Superior temporal gyrus (tissue), 1 donor: ENCODE results near the gene GALNT18.

Experiments used
- DNase-seq: peaks from one replicate; pipeline ENCODE4 v3.0.0-alpha.2; 2016; ENCODE audit errors: extremely low spot score

Gene GALNT18

DNA sequence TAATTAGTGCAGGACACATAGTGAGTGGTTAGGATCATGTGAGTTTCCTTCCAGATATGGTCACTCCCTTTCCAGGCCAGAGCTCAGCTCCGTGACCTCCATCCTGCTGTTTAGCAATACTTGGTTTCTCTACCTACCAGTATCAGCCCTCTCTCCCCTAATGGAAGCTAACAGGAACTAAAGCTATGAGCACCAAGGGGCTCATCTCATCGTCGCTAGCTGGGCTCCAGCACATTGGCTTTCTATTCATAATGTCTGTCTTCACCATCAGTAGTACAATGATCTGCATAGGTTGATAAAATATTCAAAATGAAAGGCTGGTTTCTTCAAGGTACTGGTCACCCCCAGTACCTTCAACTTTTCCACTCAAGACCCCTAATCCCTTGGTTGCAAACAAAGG is 2.4 kb upstream of the GALNT18 start:
- DNase-seq, result no peak

DNA sequence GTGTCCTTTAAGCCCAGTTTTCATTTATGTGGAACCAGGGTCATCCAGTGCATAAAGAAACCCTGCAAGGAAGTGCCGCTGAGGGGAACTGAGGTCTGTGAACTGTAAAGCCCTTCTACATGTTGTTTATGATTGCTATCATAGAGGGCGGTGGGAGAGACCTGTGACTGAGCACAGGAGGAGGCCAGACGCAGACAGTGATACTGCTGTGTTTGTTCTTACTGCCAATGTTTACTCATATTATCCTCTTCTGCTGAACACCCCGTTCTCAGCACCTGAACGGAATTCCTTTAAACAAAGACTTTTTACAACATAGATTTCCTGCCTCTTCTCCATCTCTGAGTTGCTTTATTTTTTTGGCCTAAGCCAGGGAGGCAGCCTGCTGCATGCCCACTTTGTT is 967 bp upstream of the GALNT18 start:
- no peak for DNase-seq

- DNase-seq, result no peak
Measured at GRCh38 chr11:11622340-11622706, 518 bp upstream of the GALNT18 start.

DNA sequence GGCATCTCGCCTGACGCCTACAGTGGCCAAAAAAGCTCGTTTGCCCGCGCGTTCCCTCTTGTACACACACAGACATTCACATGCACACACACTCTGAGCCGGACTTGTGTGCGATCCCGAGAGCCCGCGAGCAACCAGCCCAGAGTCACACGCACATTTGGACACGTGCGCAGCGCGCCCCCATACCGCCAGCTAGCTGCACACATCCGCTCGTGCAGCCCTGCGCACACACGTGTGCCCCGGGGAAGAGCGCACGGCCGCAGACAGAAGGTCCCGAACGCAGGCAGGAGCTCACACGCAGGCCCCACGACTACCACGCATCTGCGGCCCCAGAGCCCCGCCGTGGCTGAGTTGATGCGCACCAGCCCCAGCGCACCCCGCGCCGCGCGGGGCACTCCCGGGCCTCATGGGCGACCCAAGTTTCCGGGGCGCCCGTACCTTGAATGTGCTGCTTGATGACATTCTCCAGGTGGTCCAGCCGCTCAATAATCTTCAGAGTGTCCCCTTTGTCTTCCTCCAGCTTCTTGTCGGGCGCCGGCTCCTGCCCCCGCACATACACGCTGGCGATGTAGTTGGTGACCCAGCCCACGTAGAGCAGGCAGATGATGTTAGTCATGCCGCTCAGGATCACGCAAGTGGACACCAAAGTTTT is 758 bp downstream of the GALNT18 start:
- DNase-seq, result no peak

- DNase-seq, result no peak
Measured at GRCh38 chr11:11620173-11620920, 1.5 kb downstream of the GALNT18 start.

DNA sequence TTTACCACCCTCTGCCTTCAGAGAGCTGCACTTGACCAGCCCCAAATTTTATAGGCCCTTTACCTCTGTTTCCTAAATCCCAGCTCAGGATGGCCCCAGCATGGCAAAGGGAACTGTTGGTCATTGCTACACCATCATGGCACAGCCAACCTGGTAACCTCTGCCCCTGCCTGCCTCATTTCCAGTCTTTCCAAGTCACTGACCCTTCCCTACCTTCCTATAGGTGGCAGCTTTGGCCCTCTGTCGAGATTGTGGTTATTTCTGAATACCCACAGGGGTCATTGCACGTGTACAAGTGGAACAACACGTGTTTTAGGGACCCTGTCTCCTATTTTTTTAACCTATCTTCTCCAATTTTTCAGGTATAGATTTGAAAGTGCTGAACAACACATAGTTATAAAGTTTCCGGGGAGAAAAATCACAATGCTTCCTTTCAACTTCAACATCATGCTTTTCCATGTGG is 2.8 kb downstream of the GALNT18 start:
- no peak for DNase-seq

- DNase-seq, result no peak
Measured at GRCh38 chr11:11615086-11615485, 6.7 kb downstream of the GALNT18 start.

- no peak for DNase-seq
Measured at GRCh38 chr11:11612439-11612838, 9.4 kb downstream of the GALNT18 start.

- DNase-seq, result no peak
Measured at GRCh38 chr11:11611381-11611780, 10.4 kb downstream of the GALNT18 start.

GRCh38 chr11:11608783-11609232 is 13.0 kb downstream of the GALNT18 start:
- DNase-seq, result no peak

DNA sequence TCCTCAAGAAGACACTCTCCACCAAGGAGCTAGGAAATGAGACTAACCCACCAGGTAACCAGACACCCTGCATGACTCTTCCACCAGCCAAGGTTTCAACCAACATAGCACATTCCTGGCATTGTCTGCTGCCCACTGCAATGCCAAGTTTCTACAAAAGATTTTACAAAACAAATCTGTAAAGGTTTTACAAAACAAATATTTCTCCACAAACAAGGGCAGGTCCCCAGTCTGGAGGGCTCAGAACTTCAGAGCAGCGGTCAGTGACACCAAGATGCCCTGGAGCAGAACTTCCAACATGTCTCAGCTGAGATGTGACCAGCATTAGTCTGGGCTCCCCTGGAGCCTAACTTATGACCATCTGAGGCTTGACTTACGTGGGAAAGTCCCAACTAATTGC is 14.0 kb downstream of the GALNT18 start:
- no peak for DNase-seq

- DNase-seq, result no peak
Measured at GRCh38 chr11:11605821-11606450, 15.9 kb downstream of the GALNT18 start.

- no peak for DNase-seq
Measured at GRCh38 chr11:11605181-11605580, 16.6 kb downstream of the GALNT18 start.

DNA sequence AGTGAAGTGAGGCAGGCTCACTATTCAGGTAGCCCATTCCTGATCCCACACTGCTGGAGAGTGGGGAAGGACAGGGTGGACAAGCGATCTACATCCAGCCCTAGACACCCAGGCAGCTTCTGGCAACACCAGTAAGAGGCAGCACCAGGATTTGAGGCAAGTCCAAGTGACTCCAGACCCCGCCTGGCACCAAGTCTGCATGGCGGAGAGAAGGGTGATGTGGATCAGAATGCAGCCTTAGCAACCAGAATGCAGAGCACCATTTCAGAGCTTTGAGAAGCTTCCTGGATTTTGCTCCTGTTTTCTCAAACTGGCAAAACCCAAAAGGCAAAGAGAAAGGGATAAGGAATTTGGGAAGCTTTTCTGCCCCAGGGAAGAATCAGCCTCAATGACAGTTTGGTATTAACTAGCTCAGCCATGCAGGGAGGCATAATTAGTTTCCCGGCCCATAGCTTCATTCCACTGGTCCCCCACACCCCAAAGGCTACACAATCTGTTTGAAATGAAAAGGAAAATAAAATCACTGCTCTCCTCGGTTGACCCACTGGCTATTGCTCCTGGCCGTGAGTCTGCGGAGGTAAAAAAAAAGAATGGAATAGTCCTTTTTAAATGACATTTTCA is 17.3 kb downstream of the GALNT18 start:
- no peak for DNase-seq

DNA sequence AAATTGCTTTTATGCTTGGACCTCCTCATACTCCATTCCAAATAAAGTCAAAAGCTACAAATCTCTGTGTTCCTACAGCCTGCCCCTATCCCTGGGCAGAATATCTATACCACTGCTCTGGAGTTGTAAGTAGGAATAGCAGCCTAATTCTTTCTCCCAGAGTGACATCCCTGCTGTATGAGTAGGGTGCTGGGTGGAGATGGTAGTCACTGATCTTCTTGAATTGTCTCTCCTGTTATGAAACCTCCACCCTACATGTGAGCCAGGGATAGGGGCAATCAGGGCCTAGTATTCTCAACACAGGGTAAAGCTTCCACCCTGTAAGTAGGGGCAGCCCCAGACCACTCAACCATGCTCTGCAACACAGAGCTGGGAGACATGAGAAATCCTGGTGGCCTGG is 19.8 kb downstream of the GALNT18 start:
- DNase-seq, result no peak

- DNase-seq, result no peak
Measured at GRCh38 chr11:11600288-11600687, 21.5 kb downstream of the GALNT18 start.

DNA sequence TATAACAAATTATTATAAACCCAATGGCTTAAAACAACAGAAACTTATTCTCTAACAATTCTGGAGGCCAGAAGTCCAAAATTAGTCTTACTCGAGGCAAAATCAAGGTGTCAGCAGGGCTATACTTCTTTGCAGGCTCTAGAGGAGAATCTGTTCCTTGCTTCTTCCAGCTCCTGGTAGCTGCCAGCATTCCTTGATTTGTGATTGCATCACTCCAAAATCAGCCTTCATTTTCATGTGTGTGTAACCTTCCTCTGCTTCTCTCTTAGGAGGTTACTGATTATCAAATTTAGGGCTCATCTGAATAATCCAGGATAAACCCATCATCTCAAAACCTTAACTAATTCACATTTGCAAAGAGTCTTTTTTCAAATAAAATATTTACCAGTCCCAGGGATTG is 23.6 kb downstream of the GALNT18 start:
- no peak for DNase-seq

GRCh38 chr11:11594162-11594561 is 27.6 kb downstream of the GALNT18 start:
- DNase-seq, result no peak

DNA sequence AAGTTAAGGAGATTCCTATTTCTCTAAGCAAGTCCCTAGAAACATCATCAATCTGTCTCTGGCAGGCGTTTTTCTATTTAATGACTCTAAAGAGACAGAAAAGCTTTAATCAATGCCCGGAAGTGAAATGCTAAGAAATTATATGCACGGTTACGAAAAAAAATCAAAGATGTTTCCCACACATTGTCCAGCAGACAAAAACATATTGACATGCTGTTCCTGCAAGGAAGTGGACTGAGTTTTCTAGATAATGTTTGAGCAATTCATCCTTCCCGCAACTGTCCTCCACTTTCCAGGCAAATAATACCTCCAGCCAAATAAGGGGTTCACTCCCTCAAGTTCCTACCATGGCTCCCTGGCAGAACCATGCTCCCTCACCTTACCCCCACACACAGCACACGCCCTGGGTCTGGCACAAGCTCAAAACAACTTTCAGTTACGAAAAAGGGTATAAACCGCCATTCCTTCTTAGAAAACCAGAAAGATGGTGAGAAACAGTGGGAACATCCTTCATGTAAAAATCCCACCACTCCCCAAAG is 29.6 kb downstream of the GALNT18 start:
- no peak for DNase-seq

- DNase-seq, result no peak
Measured at GRCh38 chr11:11589437-11589836, 32.4 kb downstream of the GALNT18 start.

DNA sequence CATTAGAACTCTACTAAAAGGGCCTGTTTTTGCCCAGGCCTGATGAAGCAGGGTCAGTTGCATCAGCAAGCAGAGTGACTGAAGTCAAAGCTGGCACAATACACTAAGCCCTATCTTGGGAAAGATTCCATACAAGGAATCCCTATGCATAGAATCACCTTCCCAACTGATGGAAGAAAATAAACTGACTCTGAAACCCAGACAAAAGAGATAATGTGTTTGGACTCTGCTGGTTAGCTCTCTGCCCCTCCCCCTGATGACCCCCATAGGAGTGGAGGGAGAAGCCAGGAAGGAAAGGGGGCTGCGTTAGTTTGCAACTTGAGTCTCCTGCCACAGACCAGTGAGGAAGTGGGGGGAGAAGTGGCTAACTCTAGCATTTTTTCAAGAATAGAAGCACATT is 32.9 kb downstream of the GALNT18 start:
- DNase-seq, result no peak

DNA sequence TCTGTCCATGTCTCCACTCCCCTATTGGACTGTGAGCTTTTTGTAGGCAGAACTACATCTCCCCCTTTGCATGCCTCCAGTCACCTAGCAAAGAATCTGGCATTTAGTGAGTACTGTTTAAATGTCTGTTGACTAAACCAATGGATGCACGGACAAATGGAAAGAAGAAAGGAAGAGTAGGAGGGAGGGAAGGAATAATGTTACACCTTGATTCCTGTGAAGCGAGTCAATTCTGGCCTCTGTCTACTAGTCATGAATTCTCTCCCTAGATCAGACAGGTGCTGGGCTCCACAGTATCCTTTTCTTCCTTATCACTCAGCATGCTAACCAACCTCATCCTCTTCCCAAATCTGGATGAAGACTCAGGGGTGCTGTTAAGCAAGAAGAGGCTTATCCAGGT is 33.6 kb downstream of the GALNT18 start:
- DNase-seq, result no peak
